HG03342 (cell line): ENCODE results near the gene STRC.
"Not testable (repeated sequence)": the region's sequence is repeated elsewhere in the genome, so short reads cannot be mapped to it uniquely, and the experiment has no call there.

Source experiments
- ATAC-seq: cut with Tn5 transposase; IDR thresholded peaks from one replicate; pipeline ENCODE4 v1.9.1; 2021; ENCODE audit warnings: mild to moderate bottlenecking, moderate library complexity; ENCODE audit not compliant: unreplicated experiment

The STRC gene

DNA sequence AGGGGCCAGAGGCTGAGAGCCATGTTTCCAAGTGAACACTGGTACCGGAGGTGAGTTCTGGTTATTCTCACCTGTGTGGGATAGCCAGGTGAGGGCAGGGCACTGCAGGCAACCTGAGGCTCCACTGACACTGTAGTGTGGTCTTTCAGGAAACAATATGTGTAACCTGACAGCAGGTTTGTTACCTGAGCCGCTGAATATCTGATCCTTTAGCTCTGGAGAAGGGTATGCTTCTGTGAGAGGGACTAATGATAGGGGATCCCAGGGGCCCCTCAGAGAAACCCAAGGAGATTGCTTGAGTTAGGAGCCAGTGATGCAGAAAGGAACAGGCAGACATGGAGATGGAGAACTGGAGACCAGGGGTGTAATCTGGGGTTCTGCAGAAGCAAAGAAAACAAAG is at the start of gene STRC:
TSS of gene STRC (minus strand) at position 101 of the 400 bp plus-strand sequence. CDS start at position 23, 78 bp downstream.
- not testable (repeated sequence) for ATAC-seq

DNA sequence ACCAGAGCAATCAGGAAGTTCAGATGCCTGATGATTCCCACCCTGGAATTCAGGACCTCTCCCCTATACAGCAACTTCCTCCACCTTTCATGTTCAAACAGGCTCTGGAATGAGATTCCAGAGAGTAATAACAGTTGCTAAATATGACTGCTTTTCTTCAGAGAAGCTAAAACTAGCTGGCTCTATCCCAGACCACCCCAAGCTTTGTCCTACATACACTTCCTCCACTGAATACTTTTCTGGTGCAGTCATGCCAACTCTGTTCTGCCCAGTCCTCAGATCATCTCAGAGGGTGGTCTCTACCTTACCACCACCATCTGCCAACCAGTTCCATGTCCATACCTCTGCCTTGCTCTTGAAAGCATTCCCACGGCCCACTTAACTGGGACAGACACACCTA is 47.6 kb upstream of the STRC start:
- ATAC-seq: not testable (repeated sequence)

DNA sequence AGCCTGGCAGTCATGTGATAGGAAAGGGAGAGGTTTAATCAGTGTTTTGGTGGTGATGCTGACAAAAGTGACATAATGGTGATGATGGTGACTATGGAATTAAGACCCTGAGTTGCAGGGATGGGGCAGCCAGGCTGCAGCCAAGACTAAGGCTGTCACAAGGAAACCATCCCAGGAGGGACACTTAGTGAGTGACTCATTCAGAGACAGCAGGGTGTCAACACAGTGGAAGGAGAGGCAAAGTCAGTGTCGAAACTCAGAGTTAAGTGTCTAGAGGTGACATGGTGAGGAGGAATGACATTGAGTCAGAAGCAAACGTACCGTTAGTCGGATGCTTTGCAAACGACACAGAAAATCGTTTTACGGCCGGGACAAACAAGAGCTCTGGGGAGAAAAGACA is 44.7 kb upstream of the STRC start:
- not testable (repeated sequence) for ATAC-seq

DNA sequence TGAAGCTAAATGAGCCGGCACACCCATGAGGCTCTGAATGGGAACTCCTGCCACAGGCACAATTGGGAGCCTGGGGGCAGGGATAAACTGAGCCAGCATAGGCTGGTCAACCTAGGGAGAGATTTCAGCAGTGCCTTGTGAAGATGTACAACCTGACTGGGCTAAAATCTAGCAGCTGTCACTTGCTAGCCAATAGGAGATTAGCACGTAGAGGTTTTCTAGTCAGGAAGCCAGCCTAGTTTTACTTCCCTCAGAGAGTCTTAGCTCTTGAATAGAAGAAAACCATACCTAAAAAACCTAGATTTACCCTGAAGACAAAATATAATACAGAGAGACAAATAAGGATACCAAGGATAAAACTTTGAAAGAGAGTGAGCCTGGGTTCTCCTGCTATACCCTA is 43.7 kb upstream of the STRC start:
- not testable (repeated sequence) for ATAC-seq

DNA sequence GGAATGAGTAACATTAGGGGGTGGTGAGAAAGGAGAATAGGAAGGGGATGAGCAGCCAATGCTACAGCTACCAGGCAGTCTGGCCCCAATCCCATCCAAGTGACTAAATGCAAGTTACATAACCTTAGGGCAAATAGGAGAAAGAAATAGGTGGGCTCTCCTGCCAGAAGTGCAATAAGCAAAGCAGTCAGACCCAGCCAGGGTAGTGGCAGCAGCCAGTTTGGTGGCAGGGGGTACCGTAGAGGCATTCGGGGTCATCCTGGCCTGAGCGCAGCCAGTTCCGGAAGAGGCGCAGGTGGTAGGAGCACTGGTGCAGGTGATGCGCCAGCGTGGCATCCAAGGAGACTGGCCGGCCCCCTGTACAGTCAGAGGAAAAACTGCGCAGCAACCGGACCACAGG is 41.1 kb upstream of the STRC start:
- ATAC-seq: not testable (repeated sequence)

DNA sequence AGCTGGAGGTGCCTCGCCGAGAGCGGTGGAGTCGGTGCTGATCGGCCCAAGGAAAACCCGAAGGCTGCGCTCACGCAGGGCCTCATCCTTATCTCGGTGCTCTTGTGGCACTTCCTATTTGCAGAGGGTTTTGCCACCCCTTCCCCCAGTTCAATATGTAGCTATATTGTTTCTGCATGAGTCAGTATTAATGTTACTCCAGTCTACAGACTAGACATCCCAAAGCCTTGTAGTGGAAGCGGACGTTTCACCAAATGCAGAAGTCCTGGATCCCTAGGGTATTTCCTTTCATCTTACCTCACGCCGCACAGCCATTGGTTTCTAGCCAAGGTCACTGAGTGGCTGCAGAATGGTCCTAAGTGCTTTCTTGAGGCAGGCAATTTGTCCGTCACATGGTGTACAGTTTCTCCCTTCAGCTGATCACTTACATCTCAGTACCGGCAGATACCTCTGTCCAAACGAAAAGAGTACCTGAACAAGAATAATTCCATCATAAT is 30.9 kb upstream of the STRC start:
- ATAC-seq: not testable (repeated sequence)

DNA sequence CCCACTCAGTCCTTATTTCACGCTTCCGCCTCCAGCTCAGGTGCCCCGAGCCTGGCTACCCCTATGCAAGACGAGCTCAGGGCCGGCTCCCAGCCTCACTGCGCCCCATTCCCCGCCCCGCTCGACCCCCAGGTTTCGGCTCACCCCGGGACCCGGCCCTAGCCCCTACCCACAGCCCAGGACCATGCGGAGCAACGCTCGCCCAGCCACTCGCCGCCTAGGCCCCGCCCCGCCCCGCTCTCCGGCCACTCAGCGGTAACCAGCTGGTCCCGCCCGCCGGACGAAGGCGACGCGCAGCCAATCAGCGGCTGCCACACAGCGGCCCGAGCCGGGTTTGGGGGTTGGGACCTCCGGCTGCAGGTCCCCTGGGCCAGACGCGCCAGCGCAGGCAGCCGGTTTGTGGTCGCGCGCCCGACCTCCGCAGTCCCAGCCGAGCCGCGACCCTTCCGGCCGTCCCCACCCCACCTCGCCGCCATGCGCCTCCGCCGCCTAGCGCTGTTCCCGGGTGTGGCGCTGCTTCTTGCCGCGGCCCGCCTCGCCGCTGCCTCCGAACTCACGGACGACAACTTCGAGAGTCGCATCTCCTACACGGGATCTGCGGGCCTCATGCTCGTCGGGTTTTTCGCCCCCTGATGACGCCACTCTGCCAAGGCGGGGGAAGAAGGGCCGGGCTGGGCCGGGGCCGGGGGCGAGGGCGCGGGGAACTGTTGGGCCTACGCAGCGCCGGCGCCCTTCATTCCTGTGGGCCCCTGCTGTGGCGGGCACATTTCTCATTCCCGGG is 30.2 kb upstream of the STRC start, which contains the start of gene CATSPER2:
TSS of gene CATSPER2 (minus strand) at position 196 of the 781 bp plus-strand sequence. CDS start 783 bp downstream, outside the sequence.
- ATAC-seq: no peak

DNA sequence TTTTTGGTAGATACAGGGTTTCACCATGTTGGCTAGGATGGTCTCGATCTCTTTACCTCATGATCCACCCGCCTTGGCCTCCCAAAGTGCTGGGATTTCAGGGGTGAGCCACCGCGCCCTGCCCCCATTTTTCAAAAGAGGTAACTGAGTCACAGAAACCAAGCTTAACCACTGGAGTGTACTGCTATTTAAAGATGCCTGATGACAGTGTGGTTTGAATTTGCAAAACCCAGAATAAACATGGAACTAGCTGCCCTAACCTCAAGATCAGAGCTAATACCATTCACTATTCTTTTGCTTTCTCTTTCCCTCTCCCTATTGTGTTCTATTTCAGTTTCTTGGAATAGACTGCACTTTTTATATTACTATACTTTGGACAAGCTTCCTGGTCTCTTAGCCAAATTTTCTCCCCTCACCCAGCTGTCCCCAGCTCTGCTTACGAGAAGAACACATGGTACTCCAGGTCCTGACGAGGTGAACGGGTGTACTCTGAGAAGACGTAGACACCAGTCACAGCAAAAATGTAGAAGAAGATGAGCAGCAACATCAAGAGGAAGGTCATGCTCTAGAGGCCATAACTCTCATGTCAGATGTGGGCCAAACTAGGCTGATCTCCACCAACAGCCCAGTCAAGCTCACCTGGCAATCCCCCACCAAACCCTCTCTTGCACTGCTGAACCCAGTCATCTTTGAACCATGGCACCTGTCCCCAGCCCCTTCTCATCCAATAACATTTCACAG is 20.0 kb upstream of the STRC start:
- peak; percentile 61 for ATAC-seq

DNA sequence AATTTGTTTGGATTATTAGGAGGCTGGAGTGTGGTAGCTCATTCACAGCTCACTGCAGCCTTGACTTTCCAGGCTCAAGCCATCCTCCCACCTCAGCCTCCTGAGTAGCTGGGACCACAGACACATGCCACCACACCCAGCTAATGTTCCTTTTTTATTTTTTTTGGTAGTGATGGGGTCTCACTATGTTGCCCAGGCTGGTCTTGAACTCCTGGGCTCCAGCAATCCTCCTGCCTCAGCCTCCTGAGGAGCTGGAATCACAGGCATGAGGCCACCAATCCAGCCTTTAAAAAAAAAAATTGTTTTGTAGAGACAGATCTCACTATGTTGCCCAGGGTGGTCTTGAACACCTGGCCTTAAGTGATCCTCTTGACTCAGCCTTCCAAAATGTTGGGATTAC is 8.3 kb upstream of the STRC start:
- not testable (repeated sequence) for ATAC-seq

DNA sequence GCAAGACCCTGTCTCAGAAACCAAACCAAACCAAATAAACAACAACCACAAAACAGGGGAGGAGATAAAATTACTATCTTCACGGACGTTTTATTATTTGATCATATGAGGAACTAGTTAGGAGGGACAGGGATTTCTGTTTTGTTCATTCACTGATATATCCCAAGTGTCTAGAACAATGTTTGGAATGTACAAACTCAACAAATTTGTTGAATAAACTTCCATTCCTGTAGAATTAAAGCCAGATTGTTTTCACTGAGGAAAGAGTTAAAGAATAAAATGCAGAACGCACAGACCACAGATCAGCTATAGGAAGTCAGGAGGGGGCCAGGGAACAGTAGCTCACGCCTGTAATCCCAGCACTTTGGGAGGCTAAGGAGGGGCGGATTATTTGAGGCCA is 6.5 kb upstream of the STRC start:
- no peak for ATAC-seq

DNA sequence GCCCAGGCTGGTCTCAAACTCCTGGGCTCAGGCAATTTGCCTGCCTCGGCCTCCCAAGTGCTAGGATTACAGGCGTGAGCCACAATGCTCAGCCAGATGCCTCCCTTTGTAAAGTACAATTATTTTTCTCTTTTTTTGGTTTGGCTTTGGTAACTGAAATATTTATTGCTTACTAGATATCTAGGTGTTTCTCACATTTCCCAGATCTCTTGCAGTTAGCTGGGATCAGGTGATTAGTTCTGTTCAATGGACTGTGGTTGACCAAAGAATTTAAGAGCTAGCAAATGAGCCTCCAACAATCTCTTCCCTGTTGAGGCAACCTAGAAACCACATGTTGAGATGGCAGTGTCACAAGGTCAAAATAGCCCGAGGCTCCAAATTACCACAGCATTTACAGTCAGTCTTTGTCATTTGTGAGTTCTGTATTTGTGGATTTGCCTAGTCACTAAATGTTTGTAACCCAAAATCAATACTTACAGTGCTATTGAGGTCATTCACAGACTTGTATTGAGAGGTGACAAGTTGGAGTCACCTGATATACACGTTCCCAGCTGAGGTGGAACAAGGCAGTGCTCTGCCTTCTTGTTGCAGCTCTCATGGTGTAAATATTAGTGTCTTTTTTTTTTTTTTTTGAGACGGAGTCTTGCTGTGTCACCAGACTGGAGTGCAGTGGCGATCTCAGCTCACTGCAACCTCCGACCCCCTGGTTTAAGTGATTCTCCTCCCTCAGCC is 3.6 kb upstream of the STRC start:
- not testable (repeated sequence) for ATAC-seq

DNA sequence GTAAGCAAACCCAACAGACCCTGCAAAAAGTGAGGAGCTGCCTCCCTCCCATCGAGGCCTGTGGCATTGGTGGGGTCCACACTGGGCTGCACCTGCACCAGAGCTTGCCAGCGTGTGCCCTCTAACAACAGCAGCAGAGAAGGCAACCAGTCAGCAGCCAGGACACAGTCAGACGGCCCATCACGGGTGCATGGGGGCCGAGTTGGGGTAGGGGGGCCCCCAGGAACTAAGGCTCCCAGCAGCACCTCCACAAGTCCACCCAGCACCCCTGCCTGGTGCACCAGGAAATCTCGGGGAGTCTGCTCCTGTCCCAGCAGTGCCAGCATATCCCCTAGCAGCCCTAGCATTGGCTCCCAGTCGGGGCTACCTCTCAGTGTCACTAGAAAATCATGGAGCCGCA is 850 bp downstream of the STRC start:
- ATAC-seq: not testable (repeated sequence)

DNA sequence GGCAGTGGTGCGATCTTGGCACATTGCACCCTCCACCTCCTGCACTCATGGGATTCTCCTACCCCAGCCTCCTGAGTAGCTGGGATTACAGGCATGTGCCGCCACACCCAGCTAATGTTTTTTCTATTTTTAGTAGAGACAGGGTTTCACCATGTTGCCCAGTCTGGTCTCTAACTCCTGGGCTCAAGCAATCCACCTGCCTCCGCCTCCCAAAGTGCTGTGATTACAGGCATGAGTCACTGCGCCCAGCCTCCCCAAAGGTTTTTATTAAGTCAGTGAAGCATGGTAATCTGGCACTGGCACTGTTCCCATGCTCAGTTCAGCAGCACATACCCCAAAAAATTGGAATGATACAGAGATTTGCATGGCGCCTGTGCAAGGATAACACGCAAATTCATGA is 16.4 kb downstream of the STRC start:
- ATAC-seq: not testable (repeated sequence)

DNA sequence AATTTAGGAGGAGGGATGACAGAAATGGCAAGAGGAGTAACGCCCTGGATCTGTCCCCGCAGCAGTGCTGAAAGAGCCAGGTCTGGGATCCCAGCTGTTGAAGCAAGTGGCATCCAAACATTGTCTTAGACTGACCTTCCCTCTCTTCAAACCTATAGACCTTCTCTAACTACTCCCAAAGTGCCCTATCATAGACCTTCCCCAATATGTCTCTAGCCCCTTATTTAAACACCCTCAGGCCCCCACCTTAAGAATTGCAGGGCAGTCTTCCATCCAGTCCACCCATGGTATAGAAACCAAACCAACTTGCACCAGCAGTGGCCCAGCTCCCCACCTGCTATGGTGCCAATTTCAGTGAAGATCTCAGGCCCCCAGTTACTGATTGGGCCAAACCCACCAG is 18.4 kb downstream of the STRC start:
- not testable (repeated sequence) for ATAC-seq

DNA sequence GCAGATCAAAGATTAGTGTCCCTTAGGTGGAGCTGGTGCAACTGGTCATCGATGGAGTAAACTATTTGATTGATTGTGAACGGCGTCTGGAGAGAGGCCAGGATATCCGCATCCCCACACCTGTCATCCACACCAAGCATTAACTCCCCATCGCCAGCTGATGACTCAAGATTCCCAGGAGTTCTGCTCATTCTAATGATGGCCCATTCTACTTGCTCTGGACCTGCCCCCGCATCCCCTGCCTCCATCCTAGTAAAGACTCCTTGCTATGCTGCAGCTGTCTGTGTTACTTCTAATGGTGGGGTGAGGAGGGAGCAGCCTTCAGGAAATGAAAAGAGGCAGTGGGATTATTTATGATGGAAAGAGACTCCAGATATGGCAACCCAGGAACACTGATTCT is 19.5 kb downstream of the STRC start:
- ATAC-seq: not testable (repeated sequence)

DNA sequence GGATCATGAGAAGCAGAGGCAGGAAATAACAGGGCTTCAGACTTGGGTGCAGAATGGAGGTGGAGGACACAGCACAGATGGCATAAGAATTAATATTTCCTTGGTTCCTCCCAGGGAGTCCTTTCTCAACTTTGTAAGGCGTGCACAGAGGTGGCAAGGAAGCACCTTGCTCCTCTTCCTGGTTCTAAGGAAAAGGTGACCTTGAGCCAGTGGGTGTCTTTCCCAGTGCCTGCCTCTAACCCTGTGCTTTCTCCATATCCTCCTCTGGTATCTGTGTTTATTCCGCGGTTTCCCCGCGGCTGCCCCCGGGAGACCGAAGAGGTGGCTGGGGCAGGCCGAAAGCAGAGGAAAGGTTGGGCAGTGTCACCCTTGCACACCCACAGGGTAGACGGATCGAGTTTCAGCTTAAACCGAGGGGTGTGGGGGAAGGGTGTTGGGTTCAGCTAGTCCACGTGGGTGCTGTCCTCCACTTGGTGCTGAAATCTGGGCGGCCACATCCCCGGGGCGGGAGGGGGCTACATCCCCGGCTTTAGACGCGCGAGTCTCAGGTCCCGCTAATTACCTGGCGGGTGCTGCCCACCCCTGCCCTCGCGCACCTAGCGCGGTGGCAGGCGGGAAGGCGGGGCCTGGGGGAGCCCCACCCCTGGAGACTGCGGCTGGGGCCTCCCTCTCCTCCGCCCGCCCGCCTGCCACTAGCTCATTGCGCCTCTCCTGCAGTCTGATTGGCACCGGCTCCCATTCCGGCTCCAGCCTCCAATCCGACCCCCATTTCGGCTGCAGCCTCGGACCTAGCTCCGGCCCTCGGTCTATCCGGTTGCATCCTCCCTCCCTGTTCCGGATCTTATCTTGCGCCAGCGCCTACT is 25.0 kb downstream of the STRC start, which contains the start of gene CKMT1B:
TSS of gene CKMT1B (plus strand) at position 700 of the 863 bp plus-strand sequence. CDS start 192 bp downstream, outside the sequence.
- ATAC-seq: not testable (repeated sequence)

DNA sequence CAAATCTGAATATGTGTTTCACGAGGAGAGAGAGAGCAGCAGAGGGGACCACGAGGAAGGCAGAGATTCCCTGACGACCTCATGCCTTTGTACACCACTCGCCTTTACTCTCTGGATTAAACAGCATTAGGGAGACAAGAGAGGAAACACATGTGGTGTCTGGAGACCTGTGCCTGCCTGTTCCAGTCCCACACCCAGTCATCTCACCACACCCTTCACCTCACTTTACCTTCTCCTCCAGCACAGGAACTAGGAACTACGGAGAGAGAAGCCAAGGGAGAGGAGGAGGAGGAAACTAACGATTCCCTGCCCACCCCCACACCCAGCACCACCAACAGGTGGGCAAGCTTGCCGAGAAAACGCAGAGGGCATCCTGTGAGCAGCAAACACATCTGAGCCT is 25.8 kb downstream of the STRC start:
- not testable (repeated sequence) for ATAC-seq

DNA sequence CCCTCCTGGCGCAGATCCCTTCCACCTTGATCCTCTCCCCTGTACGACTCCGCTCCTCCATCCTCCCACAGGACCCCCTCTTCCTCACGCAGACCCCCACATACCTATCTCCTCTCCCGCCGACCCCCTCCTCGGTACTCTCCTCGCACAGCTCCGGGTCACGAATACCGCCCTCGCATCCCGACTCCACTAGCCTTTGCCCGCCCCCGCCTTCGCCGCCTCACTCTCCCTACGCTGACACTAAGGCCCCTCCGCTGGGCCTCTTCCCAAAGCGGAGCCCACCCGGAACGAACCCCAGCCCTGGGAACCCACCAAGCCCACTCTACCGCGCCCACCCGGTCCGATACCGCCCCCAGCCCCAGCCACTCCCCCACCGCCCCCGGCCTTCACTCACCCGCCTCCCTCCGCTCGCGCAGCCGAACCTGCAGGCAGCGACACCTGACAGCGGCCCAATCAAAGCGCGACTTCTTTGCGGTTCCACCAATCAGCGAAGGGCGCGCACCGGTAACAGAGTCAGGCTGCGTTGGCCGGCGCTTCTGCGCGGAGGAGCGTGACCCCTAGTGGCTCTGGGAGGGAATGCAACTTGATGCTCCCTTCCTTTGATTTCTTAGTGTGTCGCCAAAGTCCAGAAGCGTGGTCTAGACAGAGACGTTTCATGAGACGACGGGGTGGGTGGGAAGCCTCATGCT is 28.7 kb downstream of the STRC start, which contains the start of gene PPIP5K1:
TSS of gene PPIP5K1 (minus strand) at position 431 of the 689 bp plus-strand sequence. CDS start 5,704 bp downstream, outside the sequence.
- peak; percentile 96 for ATAC-seq

DNA sequence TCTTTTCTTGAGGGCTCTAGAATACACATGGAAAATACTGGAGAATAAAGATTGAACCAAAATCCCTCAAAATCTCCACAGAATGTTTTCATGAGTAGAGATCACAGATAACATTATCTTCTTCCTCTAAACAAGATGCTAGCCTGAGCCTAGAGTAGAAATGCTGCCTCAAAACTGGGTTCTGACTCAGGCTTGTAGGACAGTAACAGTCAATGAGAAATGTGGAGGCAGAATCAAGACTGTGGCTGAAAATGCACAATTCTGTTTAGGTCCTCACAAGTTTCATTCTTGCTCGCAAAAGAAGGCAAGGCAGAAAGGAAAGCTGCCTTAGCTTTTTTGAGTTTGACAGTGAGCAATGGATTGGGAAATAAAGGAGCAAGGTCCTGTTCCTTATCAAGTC is 44.0 kb downstream of the STRC start:
- not testable (repeated sequence) for ATAC-seq
